HG02610 (cell line): ENCODE results near the gene SLC24A3.

Source experiments
- ATAC-seq: cut with Tn5 transposase; IDR thresholded peaks from one replicate; pipeline ENCODE4 v1.9.1; 2021; ENCODE audit warnings: mild to moderate bottlenecking, moderate library complexity; ENCODE audit not compliant: unreplicated experiment

The SLC24A3 gene

GRCh38 chr20:19236371-19237055 lies 24.1 kb downstream of the SLC24A3 start:
- no peak for ATAC-seq

- ATAC-seq, result no peak
Observed at GRCh38 chr20:19241440-19241839, 29.0 kb downstream of the SLC24A3 start.

GRCh38 chr20:19244291-19244690 lies 31.8 kb downstream of the SLC24A3 start:
- no peak for ATAC-seq

- no peak for ATAC-seq
Observed at GRCh38 chr20:19249106-19249879, 36.9 kb downstream of the SLC24A3 start.

GRCh38 chr20:19250346-19250745 lies 37.9 kb downstream of the SLC24A3 start:
- no peak for ATAC-seq

- no peak for ATAC-seq
Observed at GRCh38 chr20:19251506-19251905, 39.1 kb downstream of the SLC24A3 start.

GRCh38 chr20:19251958-19252357 lies 39.5 kb downstream of the SLC24A3 start:
- no peak for ATAC-seq

GRCh38 chr20:19252451-19253120 lies 40.1 kb downstream of the SLC24A3 start:
- ATAC-seq, result no peak

- no peak for ATAC-seq
Observed at GRCh38 chr20:19253316-19253715, 40.9 kb downstream of the SLC24A3 start.

- ATAC-seq, result no peak
Observed at GRCh38 chr20:19253916-19254820, 41.7 kb downstream of the SLC24A3 start.

GRCh38 chr20:19254956-19255355 lies 42.5 kb downstream of the SLC24A3 start:
- ATAC-seq, result no peak

- ATAC-seq, result no peak
Observed at GRCh38 chr20:19256085-19256484, 43.6 kb downstream of the SLC24A3 start.

GRCh38 chr20:19256906-19257595 lies 44.6 kb downstream of the SLC24A3 start:
- ATAC-seq, result no peak

GRCh38 chr20:19257865-19258264 lies 45.4 kb downstream of the SLC24A3 start:
- no peak for ATAC-seq

- no peak for ATAC-seq
Observed at GRCh38 chr20:19259141-19259591, 46.7 kb downstream of the SLC24A3 start.

GRCh38 chr20:19260412-19261090 lies 48.1 kb downstream of the SLC24A3 start:
- ATAC-seq, result no peak

- no peak for ATAC-seq
Observed at GRCh38 chr20:19264191-19264590, 51.7 kb downstream of the SLC24A3 start.

GRCh38 chr20:19265646-19266374 lies 53.4 kb downstream of the SLC24A3 start:
- ATAC-seq, result no peak

- no peak for ATAC-seq
Observed at GRCh38 chr20:19268426-19268825, 56.0 kb downstream of the SLC24A3 start.
